ENCODE measurements around the gene NFIB.

NFIB gene

GRCh38 chr9:14281136-14281795 lies 32.7 kb downstream of the NFIB start:
- FAIRE-seq (no peak), DNase-seq (ENCODE audit: low spot score) (no peak)

- DNase-seq (ENCODE audit: low spot score) (no peak), FAIRE-seq (no peak)
These were observed 34.3 kb downstream of the NFIB start for GRCh38 chr9:14279671-14280070.

- FAIRE-seq = no peak
These were observed 35.6 kb downstream of the NFIB start for GRCh38 chr9:14278291-14278721.

GRCh38 chr9:14277761-14278160 lies 36.2 kb downstream of the NFIB start:
- FAIRE-seq (no peak), DNase-seq (ENCODE audit: low spot score) (no peak)

More at GRCh38 chr9:14278291-14278721, 35.6 kb downstream of the NFIB start:
- peak; percentile 16 for DNase-seq (ENCODE audit: low spot score)

- FAIRE-seq = no peak
- peak; percentile 18 for DNase-seq (ENCODE audit: low spot score)
These were observed 36.7 kb downstream of the NFIB start for GRCh38 chr9:14277244-14277643.

- no peak for DNase-seq (ENCODE audit: low spot score)
- FAIRE-seq = no peak
These were observed 38.6 kb downstream of the NFIB start for GRCh38 chr9:14275331-14275730.

GRCh38 chr9:14273696-14274121 lies 40.2 kb downstream of the NFIB start:
- DNase-seq (ENCODE audit: low spot score) (no peak), FAIRE-seq (no peak)

GRCh38 chr9:14272927-14273528 lies 40.9 kb downstream of the NFIB start:
- DNase-seq (ENCODE audit: low spot score) = no peak
- FAIRE-seq = no peak

GRCh38 chr9:14271093-14271673 lies 42.8 kb downstream of the NFIB start:
- no peak for FAIRE-seq
- peak; percentile 20 for DNase-seq (ENCODE audit: low spot score)

GRCh38 chr9:14270358-14271092 lies 43.4 kb downstream of the NFIB start:
- DNase-seq (ENCODE audit: low spot score) (no peak), FAIRE-seq (no peak)

- no peak for FAIRE-seq
- no peak for DNase-seq (ENCODE audit: low spot score)
These were observed 44.0 kb downstream of the NFIB start for GRCh38 chr9:14269916-14270315.

GRCh38 chr9:14263707-14264483 lies 50.0 kb downstream of the NFIB start:
- no peak for DNase-seq (ENCODE audit: low spot score)
- FAIRE-seq = no peak

GRCh38 chr9:14262827-14263226 lies 51.1 kb downstream of the NFIB start:
- DNase-seq (ENCODE audit: low spot score) (no peak), FAIRE-seq (no peak)

- DNase-seq (ENCODE audit: low spot score) = no peak
- FAIRE-seq = no peak
These were observed 52.3 kb downstream of the NFIB start for GRCh38 chr9:14261616-14262015.

- FAIRE-seq = no peak
- no peak for DNase-seq (ENCODE audit: low spot score)
These were observed 53.8 kb downstream of the NFIB start for GRCh38 chr9:14260101-14260500.

- DNase-seq (ENCODE audit: low spot score) = no peak
- no peak for FAIRE-seq
These were observed 55.2 kb downstream of the NFIB start for GRCh38 chr9:14258660-14259239.

- no peak for FAIRE-seq
- DNase-seq (ENCODE audit: low spot score) = no peak
These were observed 55.8 kb downstream of the NFIB start for GRCh38 chr9:14258156-14258555.

- no peak for DNase-seq (ENCODE audit: low spot score)
- FAIRE-seq = no peak
These were observed 57.4 kb downstream of the NFIB start for GRCh38 chr9:14256588-14256987.

- DNase-seq (ENCODE audit: low spot score) (peak; percentile 40), FAIRE-seq (no peak)
These were observed 62.5 kb downstream of the NFIB start for GRCh38 chr9:14251154-14252071.

GRCh38 chr9:14250794-14251153 lies 63.2 kb downstream of the NFIB start:
- DNase-seq (ENCODE audit: low spot score) = no peak
- no peak for FAIRE-seq

All from urothelium cell line (cell line).